Activated naive CD8-positive, alpha-beta T cell treated with anti-CD3 and anti-CD28 coated beads, Interleukin-2, amount 10 ng/mL, durations not matched to agents 7 days and 5 days (primary cell): ENCODE results near the gene NFASC. TPM values are rescaled to one million over a fixed set of nuclear protein-coding genes. Genes with fewer than 3 reads are reported as not detected.

Experiments
- ATAC-seq: fragments of 150-1000 bp; cut with Tn5 transposase; one replicate; pipeline ENCODE4 v1.10.0; 2021; ENCODE audit warnings: low read depth, moderate library complexity
- POLR2A ChIA-PET: fragments of 350-600 bp; sonication (Branson Sonifier 250); formaldehyde crosslinking; loops from one replicate; lab custom pipeline; 2021; ENCODE audit warnings: antibody characterized with exemption; lab: Charles Lee
- DNase-seq: peaks from one replicate; pipeline ENCODE4 v3.0.0; 2021
- H3K27ac Mint-ChIP-seq: one replicate; pipeline ENCODE4 v1.8.0; 2022; ENCODE audit warnings: mild to moderate bottlenecking, mixed read lengths
- H3K27me3 Mint-ChIP-seq: one replicate; pipeline ENCODE4 v1.8.0; 2022; ENCODE audit warnings: mild to moderate bottlenecking, moderate library complexity, mixed read lengths
- H3K36me3 Mint-ChIP-seq: one replicate; pipeline ENCODE4 v1.8.0; 2021; ENCODE audit warnings: mild to moderate bottlenecking, mixed read lengths
- H3K4me1 Mint-ChIP-seq: one replicate; pipeline ENCODE4 v1.8.0; 2021; ENCODE audit warnings: mixed read lengths
- H3K4me3 Mint-ChIP-seq: one replicate; pipeline ENCODE4 v1.8.0; 2022; ENCODE audit warnings: mild to moderate bottlenecking, moderate library complexity, mixed read lengths
- H3K9me3 Mint-ChIP-seq: one replicate; pipeline ENCODE4 v1.8.0; 2021; ENCODE audit warnings: mixed read lengths
- total RNA-seq, 2 experiments: library from RNA; stranded (reverse); gene quantifications; one replicate each; pipeline ENCODE4 v1.2.3, GENCODE V29; 2021

NFASC gene
- total RNA-seq, 2 experiments from 2014 or later, result 0.14 to 0.31 TPM

GRCh38 chr1:204841316-204841715 is 29.3 kb upstream of the NFASC start:
- Mint-ChIP-seq H3K27ac (no peak overlapping the region), H3K4me1 (no peaks in the 10 kb centered on the region), H3K4me3 (no peak overlapping the region), H3K27me3 (peaks cover 4% of the 10 kb centered on the region), H3K9me3 (no peaks in the 10 kb centered on the region), H3K36me3 (no peaks in the 10 kb centered on the region)
- DNase-seq (no peak), ATAC-seq (no peak)
- POLR2A ChIA-PET, result no interaction called here

- POLR2A ChIA-PET, result no interaction called here
- DNase-seq, result no peak
- peaks cover 4% of the 10 kb centered on the region for H3K27me3 Mint-ChIP-seq
Measured at GRCh38 chr1:204841798-204842197, 28.9 kb upstream of the NFASC start.

GRCh38 chr1:204842369-204842768 is 28.3 kb upstream of the NFASC start:
- DNase-seq (no peak), ATAC-seq (no peak)
- Mint-ChIP-seq H3K27me3 (no peaks in the 10 kb centered on the region), H3K9me3 (no peaks in the 10 kb centered on the region), H3K4me3 (no peak overlapping the region), H3K4me1 (no peaks in the 10 kb centered on the region), H3K36me3 (no peaks in the 10 kb centered on the region), H3K27ac (no peak overlapping the region)
- POLR2A ChIA-PET, result no interaction called here

More at GRCh38 chr1:204841798-204842197, 28.9 kb upstream of the NFASC start:
- Mint-ChIP-seq H3K4me3 (no peak overlapping the region), H3K36me3 (no peaks in the 10 kb centered on the region), H3K4me1 (no peaks in the 10 kb centered on the region), H3K27ac (no peak overlapping the region), H3K9me3 (no peaks in the 10 kb centered on the region)
- no peak for ATAC-seq

- Mint-ChIP-seq H3K4me3 (no peak overlapping the region), H3K27me3 (no peaks in the 10 kb centered on the region), H3K27ac (no peak overlapping the region), H3K9me3 (no peaks in the 10 kb centered on the region), H3K4me1 (no peaks in the 10 kb centered on the region), H3K36me3 (no peaks in the 10 kb centered on the region)
- POLR2A ChIA-PET, result no interaction called here
- no peak for ATAC-seq
- DNase-seq, result no peak
Measured at GRCh38 chr1:204842892-204843291, 27.8 kb upstream of the NFASC start.

- Mint-ChIP-seq H3K4me1 (no peaks in the 10 kb centered on the region), H3K4me3 (no peak overlapping the region), H3K27me3 (peaks cover 9% of the 10 kb centered on the region), H3K27ac (no peak overlapping the region), H3K9me3 (no peaks in the 10 kb centered on the region), H3K36me3 (no peaks in the 10 kb centered on the region)
- POLR2A ChIA-PET, result no interaction called here
- DNase-seq (no peak), ATAC-seq (no peak)
Measured at GRCh38 chr1:204846546-204846945, 24.1 kb upstream of the NFASC start.

GRCh38 chr1:204848579-204848978 is 22.1 kb upstream of the NFASC start:
- POLR2A ChIA-PET, result no interaction called here
- Mint-ChIP-seq H3K27ac (no peak overlapping the region), H3K4me3 (no peak overlapping the region), H3K36me3 (no peaks in the 10 kb centered on the region), H3K9me3 (no peaks in the 10 kb centered on the region), H3K27me3 (peaks cover 17% of the 10 kb centered on the region), H3K4me1 (no peaks in the 10 kb centered on the region)
- ATAC-seq (no peak), DNase-seq (no peak)

- no peaks in the 10 kb centered on the region for H3K9me3 Mint-ChIP-seq
- H3K4me3 Mint-ChIP-seq, result no peak overlapping the region
- H3K4me1 Mint-ChIP-seq, result no peaks in the 10 kb centered on the region
- no peak overlapping the region for H3K27ac Mint-ChIP-seq
- no peak for ATAC-seq
- POLR2A ChIA-PET, result no interaction called here
- H3K27me3 Mint-ChIP-seq, result peaks cover 33% of the 10 kb centered on the region
- H3K36me3 Mint-ChIP-seq, result no peaks in the 10 kb centered on the region
- DNase-seq, result no peak
Measured at GRCh38 chr1:204852854-204853253, 17.8 kb upstream of the NFASC start.

GRCh38 chr1:204853436-204853835 is 17.2 kb upstream of the NFASC start:
- no peak for DNase-seq
- no peaks in the 10 kb centered on the region for H3K4me1 Mint-ChIP-seq
- H3K36me3 Mint-ChIP-seq, result no peaks in the 10 kb centered on the region
- no peak for ATAC-seq
- no peaks in the 10 kb centered on the region for H3K9me3 Mint-ChIP-seq
- no peak overlapping the region for H3K27ac Mint-ChIP-seq
- H3K27me3 Mint-ChIP-seq, result peaks cover 29% of the 10 kb centered on the region
- no peak overlapping the region for H3K4me3 Mint-ChIP-seq
- POLR2A ChIA-PET, result no interaction called here

- POLR2A ChIA-PET, result no interaction called here
- no peak for DNase-seq
- Mint-ChIP-seq H3K27ac (no peak overlapping the region), H3K4me3 (no peak overlapping the region), H3K36me3 (no peaks in the 10 kb centered on the region), H3K27me3 (peaks cover 27% of the 10 kb centered on the region), H3K4me1 (no peaks in the 10 kb centered on the region), H3K9me3 (no peaks in the 10 kb centered on the region)
- ATAC-seq, result no peak
Measured at GRCh38 chr1:204854286-204854685, 16.4 kb upstream of the NFASC start.

GRCh38 chr1:204858363-204858821 is 12.3 kb upstream of the NFASC start:
- H3K27ac Mint-ChIP-seq, result no peak overlapping the region
- ATAC-seq (no peak), DNase-seq (no peak)
- no peak overlapping the region for H3K4me3 Mint-ChIP-seq
- H3K36me3 Mint-ChIP-seq, result no peaks in the 10 kb centered on the region
- POLR2A ChIA-PET, result no interaction called here
- no peaks in the 10 kb centered on the region for H3K4me1 Mint-ChIP-seq
- peaks cover 27% of the 10 kb centered on the region for H3K27me3 Mint-ChIP-seq
- H3K9me3 Mint-ChIP-seq, result no peaks in the 10 kb centered on the region

GRCh38 chr1:204859861-204860267 is 10.8 kb upstream of the NFASC start:
- no peaks in the 10 kb centered on the region for H3K9me3 Mint-ChIP-seq
- no peak overlapping the region for H3K27ac Mint-ChIP-seq
- no peaks in the 10 kb centered on the region for H3K36me3 Mint-ChIP-seq
- no peak overlapping the region for H3K4me3 Mint-ChIP-seq
- ATAC-seq (no peak), DNase-seq (no peak)
- no peaks in the 10 kb centered on the region for H3K4me1 Mint-ChIP-seq
- H3K27me3 Mint-ChIP-seq, result peaks cover 24% of the 10 kb centered on the region
- POLR2A ChIA-PET, result no interaction called here

GRCh38 chr1:204863024-204863423 is 7.6 kb upstream of the NFASC start:
- no peak for ATAC-seq

GRCh38 chr1:204863730-204864129 is 6.9 kb upstream of the NFASC start:
- Mint-ChIP-seq H3K4me3 (no peak overlapping the region), H3K27ac (no peak overlapping the region), H3K27me3 (peaks cover 21% of the 10 kb centered on the region), H3K36me3 (no peaks in the 10 kb centered on the region), H3K9me3 (no peaks in the 10 kb centered on the region), H3K4me1 (no peaks in the 10 kb centered on the region)
- no peak for DNase-seq
- POLR2A ChIA-PET, result no interaction called here
- no peak for ATAC-seq

More at GRCh38 chr1:204863024-204863423, 7.6 kb upstream of the NFASC start:
- no peak overlapping the region for H3K27ac Mint-ChIP-seq
- H3K9me3 Mint-ChIP-seq, result no peaks in the 10 kb centered on the region
- H3K27me3 Mint-ChIP-seq, result peaks cover 21% of the 10 kb centered on the region
- H3K4me1 Mint-ChIP-seq, result no peaks in the 10 kb centered on the region
- H3K4me3 Mint-ChIP-seq, result no peak overlapping the region
- DNase-seq, result no peak
- POLR2A ChIA-PET, result no interaction called here
- no peaks in the 10 kb centered on the region for H3K36me3 Mint-ChIP-seq

- no peak overlapping the region for H3K4me3 Mint-ChIP-seq
- no peak overlapping the region for H3K27ac Mint-ChIP-seq
- DNase-seq (no peak), ATAC-seq (no peak)
- H3K4me1 Mint-ChIP-seq, result no peaks in the 10 kb centered on the region
- peaks cover 21% of the 10 kb centered on the region for H3K27me3 Mint-ChIP-seq
- no peaks in the 10 kb centered on the region for H3K9me3 Mint-ChIP-seq
- no peaks in the 10 kb centered on the region for H3K36me3 Mint-ChIP-seq
- POLR2A ChIA-PET, result no interaction called here
Measured at GRCh38 chr1:204866051-204866596, 4.5 kb upstream of the NFASC start.

GRCh38 chr1:204867203-204867602 is 3.5 kb upstream of the NFASC start:
- no peaks in the 10 kb centered on the region for H3K36me3 Mint-ChIP-seq
- POLR2A ChIA-PET, result no interaction called here
- peaks cover 1% of the 10 kb centered on the region for H3K4me1 Mint-ChIP-seq
- ATAC-seq (no peak), DNase-seq (no peak)
- no peak overlapping the region for H3K27ac Mint-ChIP-seq
- peaks cover 21% of the 10 kb centered on the region for H3K27me3 Mint-ChIP-seq
- H3K4me3 Mint-ChIP-seq, result no peak overlapping the region
- H3K9me3 Mint-ChIP-seq, result no peaks in the 10 kb centered on the region
